Measurements from ENCODE around the gene YIPF1. TPM values are rescaled to one million over a fixed set of nuclear protein-coding genes. Genes with fewer than 3 reads are reported as not detected.

Gene YIPF1
- total RNA-seq, 1 experiment from 2014 or later, result 21.1 TPM

- intact Hi-C loops (cut with micrococcal nuclease), result no loop called here
- Histone ChIP-seq H3K9me2 (replicated peaks; ENCODE audit: low read length) (no peaks in the 10 kb centered on the region), H3K9me3 (ENCODE audit: low read length) (no peaks in the 10 kb centered on the region), H2AFZ (ENCODE audit: low read length) (no peak overlapping the region), H3F3A (ENCODE audit: low read length, unreplicated experiment) (no peaks in the 10 kb centered on the region), H3K27me3 (ENCODE audit: low read length) (no peaks in the 10 kb centered on the region), H3K4me3 (ENCODE audit: low read length) (no peak overlapping the region), H4K20me1 (ENCODE audit: low read length) (no peaks in the 10 kb centered on the region), H3K27ac (ENCODE audit: low read length) (no peak overlapping the region), H3K36me3 (ENCODE audit: low read depth, low read length) (no peaks in the 10 kb centered on the region), H3K4me1 (ENCODE audit: insufficient read depth, low read length) (peaks cover 31% of the 10 kb centered on the region), H3K4me2 (ENCODE audit: low read length) (no peak overlapping the region), H3K9ac (ENCODE audit: low read length) (no peak overlapping the region), H3K79me2 (ENCODE audit: low read length) (no peaks in the 10 kb centered on the region)
- no TSS peak for BruUV-seq (replicated peaks)
- ChIA-PET CTCF (no interaction called here), POLR2A (ENCODE audit: unreplicated experiment) (no interaction called here)
- DNase-seq (no peak), ATAC-seq (no peak)
- no peak for TF ChIP-seq EZH2phosphoT487 (IDR thresholded peaks at IDR 0.05; ENCODE audit: borderline replicate concordance, low read length)
- TF ChIP-seq EZH2 (IDR thresholded peaks at IDR 0.05; ENCODE audit: low read length, unreplicated experiment), result no peak
- no peak for TF ChIP-seq CTCF (conservative IDR thresholded peaks at IDR 0.05; ENCODE audit: low read depth, low read length)
Measured at GRCh38 chr1:53894644-53895043, 5.0 kb upstream of the YIPF1 start.

DNA sequence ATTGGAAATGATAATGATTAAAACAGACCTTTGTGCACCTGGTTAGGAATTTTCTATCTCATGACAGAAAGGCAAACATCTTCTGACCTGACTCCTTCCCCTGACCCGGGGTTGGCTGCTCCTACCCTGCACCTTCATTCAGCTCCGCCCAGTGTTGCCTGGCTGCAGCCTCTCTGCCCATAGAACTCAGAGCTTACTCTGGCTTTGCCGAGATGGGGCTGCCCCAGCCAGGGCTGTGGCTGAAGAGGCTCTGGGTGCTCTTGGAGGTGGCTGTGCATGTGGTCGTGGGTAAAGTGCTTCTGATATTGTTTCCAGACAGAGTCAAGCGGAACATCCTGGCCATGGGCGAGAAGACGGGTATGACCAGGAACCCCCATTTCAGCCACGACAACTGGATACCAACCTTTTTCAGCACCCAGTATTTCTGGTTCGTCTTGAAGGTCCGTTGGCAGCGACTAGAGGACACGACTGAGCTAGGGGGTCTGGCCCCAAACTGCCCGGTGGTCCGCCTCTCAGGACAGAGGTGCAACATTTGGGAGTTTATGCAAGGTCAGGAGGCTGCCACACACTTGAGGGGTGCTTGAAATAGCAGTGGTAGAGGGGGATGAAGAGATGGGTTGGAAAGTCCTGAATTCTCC lies 4.5 kb upstream of the YIPF1 start, which contains the start of gene DIO1:
Gene DIO1 (plus strand): TSS at position 189 of the 638 bp plus-strand sequence. CDS start 24 bp downstream, at position 213.
- Histone ChIP-seq H3K79me2 (ENCODE audit: low read length) (0 out of 2 replicates have a peak, but pooled peaks cover 2% of the 10 kb centered on the region), H3K4me3 (ENCODE audit: low read length) (no peak within 1 kb of the TSS), H3K9ac (ENCODE audit: low read length) (no peak within 1 kb of the TSS), H3F3A (ENCODE audit: low read length, unreplicated experiment) (no peaks in the 10 kb centered on the region), H3K27me3 (ENCODE audit: low read length) (no peaks in the 10 kb centered on the region), H3K27ac (ENCODE audit: low read length) (no peak within 1 kb of the TSS), H3K9me3 (ENCODE audit: low read length) (no peaks in the 10 kb centered on the region), H3K9me2 (replicated peaks; ENCODE audit: low read length) (no peaks in the 10 kb centered on the region), H3K36me3 (ENCODE audit: low read depth, low read length) (no peaks in the 10 kb centered on the region), H3K4me1 (ENCODE audit: insufficient read depth, low read length) (peaks cover 26% of the 10 kb centered on the region), H3K4me2 (ENCODE audit: low read length) (no peak within 1 kb of the TSS), H4K20me1 (ENCODE audit: low read length) (no peaks in the 10 kb centered on the region), H2AFZ (ENCODE audit: low read length) (no peak within 1 kb of the TSS)
- TF ChIP-seq CTCF (conservative IDR thresholded peaks at IDR 0.05; ENCODE audit: low read depth, low read length), result no peak
- TF ChIP-seq EZH2phosphoT487 (IDR thresholded peaks at IDR 0.05; ENCODE audit: borderline replicate concordance, low read length), result no peak
- TF ChIP-seq EZH2 (IDR thresholded peaks at IDR 0.05; ENCODE audit: low read length, unreplicated experiment), result no peak
- intact Hi-C loops (cut with micrococcal nuclease), result no loop called here
- no peak for DNase-seq
- no TSS peak for BruUV-seq (replicated peaks)
- ATAC-seq, result no peak
- ChIA-PET CTCF (no interaction called here), POLR2A (ENCODE audit: unreplicated experiment) (no interaction called here)

DNA sequence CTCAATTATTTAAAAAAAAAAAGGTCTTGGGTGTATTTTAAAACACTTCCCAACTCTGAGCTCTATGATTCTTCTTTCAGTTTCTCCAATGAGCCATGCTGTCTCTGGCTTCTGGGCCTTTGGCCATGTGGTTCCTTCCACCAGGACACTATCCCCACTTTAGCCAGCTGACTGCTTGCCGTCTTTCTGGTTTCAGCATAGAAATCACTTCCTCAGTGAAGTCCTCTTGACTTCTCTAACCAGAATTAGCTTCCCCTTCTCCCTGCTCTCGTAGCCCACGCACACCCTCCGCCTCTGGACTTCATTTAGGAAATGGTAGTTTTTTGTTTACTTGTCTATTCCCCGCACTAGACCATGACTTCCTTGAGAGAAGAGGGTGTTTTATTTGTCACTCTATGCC lies 3.3 kb upstream of the YIPF1 start:
- ChIA-PET CTCF (no interaction called here), POLR2A (ENCODE audit: unreplicated experiment) (no interaction called here)

More for the DNA sequence above, 3.3 kb upstream of the YIPF1 start:
- ATAC-seq (no peak), DNase-seq (no peak)
- Histone ChIP-seq H3K4me1 (ENCODE audit: insufficient read depth, low read length) (peaks cover 26% of the 10 kb centered on the region), H3K79me2 (ENCODE audit: low read length) (0 out of 2 replicates have a peak, but pooled peaks cover 3% of the 10 kb centered on the region), H3K4me2 (ENCODE audit: low read length) (no peak overlapping the region), H3K27ac (ENCODE audit: low read length) (no peak overlapping the region), H4K20me1 (ENCODE audit: low read length) (no peaks in the 10 kb centered on the region), H3K9me2 (replicated peaks; ENCODE audit: low read length) (no peaks in the 10 kb centered on the region), H3K4me3 (ENCODE audit: low read length) (no peak overlapping the region), H3F3A (ENCODE audit: low read length, unreplicated experiment) (no peaks in the 10 kb centered on the region), H3K36me3 (ENCODE audit: low read depth, low read length) (no peaks in the 10 kb centered on the region), H2AFZ (ENCODE audit: low read length) (no peak overlapping the region), H3K9ac (ENCODE audit: low read length) (no peak overlapping the region), H3K9me3 (ENCODE audit: low read length) (no peaks in the 10 kb centered on the region), H3K27me3 (ENCODE audit: low read length) (no peaks in the 10 kb centered on the region)
- intact Hi-C loops (cut with micrococcal nuclease), result no loop called here
- TF ChIP-seq CTCF (conservative IDR thresholded peaks at IDR 0.05; ENCODE audit: low read depth, low read length) (no peak), EZH2 (IDR thresholded peaks at IDR 0.05; ENCODE audit: low read length, unreplicated experiment) (no peak), EZH2phosphoT487 (IDR thresholded peaks at IDR 0.05; ENCODE audit: borderline replicate concordance, low read length) (no peak)
- BruUV-seq (replicated peaks), result no TSS peak

Measured in PC-3 (cell line).